HS-5 (cell line): ENCODE data around the gene OR10H4.
"Not testable (repeated sequence)": the region's sequence is repeated elsewhere in the genome, so short reads cannot be mapped to it uniquely, and the experiment has no call there.

Source experiments
- DNase-seq: peaks from one replicate; pipeline ENCODE4 v3.0.0-alpha.2; 2012; ENCODE audit warnings: low read depth

The OR10H4 gene

DNA sequence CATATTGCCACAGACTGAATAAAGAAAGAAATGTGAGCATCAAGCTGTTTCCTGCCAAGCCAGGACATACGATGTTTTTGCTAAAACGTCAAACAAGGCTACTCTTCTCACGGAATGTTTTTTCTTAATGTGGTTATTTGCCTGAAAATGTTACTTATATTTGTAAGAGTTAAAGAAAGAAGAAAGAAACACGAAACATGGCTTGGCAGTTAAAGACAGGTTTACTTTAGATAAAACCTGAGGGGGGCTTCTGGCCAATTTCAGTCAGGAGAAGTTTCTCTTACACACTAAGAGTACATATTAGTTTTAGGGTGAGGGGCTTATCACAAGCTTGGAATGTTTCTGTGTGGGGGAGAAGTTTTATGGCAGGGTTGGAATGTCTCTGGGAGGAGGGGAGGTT lies 4.4 kb upstream of the OR10H4 start:
- no peak for DNase-seq

DNA sequence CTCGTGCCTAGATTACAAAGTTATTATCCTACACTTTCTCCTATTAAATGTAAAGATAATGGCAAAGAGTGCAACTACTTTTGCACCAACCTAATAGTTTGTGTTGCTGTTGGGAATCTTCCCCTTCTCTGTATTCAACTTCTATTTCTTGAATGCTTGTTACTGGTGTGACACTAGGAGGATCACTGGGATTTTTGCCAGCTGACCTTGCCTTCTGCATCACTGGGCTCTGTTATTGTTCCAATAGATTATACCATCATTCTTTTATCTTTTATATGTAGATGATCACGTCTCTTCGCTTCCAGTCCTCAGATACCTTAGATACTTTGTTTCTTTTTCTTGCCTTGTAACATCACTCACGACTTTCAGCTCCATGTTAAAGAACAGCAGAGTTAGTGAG lies 3.5 kb upstream of the OR10H4 start:
- no peak for DNase-seq

DNA sequence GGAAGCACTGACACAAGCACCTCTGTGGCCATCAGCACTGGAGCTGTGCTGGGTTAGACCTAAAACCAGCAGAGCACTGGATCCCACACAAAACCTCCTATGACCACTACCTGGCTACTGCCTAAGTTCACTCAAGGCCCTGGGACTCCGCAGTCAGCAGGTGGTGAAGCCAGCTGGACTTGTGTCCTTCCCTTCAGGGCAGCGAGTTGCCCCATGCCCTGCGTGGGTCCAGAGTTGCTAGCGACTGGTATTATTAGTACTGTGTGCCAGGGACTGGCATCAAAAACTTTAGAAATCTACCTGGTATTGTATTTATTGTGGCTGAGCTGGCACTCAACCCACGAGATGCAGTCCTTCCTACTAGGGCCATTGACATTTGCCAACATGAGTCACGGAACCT lies 6.0 kb downstream of the OR10H4 start:
- DNase-seq: no peak

DNA sequence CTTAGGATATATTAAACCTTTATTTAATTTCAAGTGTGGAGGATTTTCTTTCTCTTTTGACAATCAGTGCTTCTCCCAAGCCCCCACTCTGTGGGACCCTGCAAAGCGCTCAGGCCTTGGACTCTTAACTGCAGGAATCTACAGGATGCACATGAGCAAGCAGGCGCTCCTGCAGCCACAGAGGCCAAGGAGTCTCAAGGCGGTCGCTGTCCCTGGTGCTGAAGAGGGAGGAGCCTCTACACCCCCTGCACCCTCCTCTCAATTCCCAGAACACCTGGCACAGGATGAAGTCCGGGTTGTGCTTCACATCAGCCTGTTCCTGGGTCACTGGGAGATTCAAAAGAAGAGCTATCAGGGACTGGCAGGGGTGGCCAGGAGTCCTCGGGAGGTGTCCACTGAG lies 13.5 kb downstream of the OR10H4 start:
- no peak for DNase-seq

DNA sequence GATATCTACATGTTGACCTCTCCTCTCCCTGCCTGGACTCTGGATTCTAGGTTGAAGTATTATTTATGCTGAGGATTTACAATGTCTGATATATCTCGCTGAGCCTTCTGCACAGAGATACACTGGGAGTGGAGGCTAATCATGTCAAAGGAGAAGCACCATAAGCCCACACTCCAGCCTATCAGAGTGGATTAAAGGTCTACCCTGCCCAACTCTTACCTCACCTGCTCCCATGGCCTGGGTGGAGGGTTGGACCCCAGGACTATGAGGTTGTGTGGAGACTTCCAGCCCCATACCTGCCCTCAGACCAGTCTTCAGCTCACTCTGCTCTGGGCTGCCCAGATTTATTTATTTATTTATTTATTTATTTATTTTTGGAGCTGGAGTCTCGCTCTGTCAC lies 15.4 kb downstream of the OR10H4 start:
- no peak for DNase-seq

DNA sequence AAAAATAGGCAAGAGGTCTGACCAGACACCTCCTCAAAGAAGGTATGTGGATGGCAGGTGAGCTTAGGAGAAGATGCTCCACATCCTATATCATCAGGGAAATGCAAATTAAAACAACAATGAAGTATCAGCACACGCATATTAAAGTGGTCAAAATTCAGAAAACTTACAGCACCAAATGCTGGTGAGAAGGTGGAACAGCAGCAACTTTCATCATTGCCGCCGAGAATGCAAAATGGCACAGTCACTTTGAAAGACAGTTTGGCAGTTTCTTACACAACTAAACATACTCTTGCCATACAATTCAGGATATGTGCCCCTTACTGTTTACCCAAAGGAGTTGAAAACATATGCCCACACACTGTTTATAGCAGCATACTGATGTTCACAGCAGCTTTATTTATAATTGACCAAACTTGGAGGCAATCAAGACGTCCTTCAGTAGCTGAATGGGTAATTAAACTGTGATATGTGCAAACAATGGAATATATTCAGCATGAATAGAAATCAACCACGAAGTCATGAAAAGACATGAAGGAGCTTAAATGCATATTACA lies 22.5 kb downstream of the OR10H4 start:
- no peak for DNase-seq

DNA sequence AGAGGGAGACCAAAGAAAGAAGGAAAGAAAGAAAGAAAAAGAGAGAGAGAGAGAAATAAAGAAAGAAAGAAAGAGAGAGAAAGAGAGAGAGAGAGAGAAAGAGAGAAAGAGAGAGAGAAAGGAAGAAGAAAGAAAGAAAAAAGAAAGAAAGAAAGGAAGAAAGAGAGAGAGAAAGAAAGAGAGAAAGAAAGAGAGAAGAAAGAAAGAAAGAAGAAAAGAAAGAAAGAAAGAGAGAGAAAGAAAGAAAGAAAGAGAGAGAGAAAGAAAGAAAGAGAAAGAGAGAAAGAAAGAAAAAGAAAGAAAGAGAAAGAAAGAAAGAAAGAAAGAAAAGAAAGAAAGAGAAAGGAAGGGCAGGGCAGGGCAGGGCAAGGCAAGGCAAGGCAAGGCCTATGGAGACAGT lies 23.2 kb downstream of the OR10H4 start:
- not testable (repeated sequence) for DNase-seq

DNA sequence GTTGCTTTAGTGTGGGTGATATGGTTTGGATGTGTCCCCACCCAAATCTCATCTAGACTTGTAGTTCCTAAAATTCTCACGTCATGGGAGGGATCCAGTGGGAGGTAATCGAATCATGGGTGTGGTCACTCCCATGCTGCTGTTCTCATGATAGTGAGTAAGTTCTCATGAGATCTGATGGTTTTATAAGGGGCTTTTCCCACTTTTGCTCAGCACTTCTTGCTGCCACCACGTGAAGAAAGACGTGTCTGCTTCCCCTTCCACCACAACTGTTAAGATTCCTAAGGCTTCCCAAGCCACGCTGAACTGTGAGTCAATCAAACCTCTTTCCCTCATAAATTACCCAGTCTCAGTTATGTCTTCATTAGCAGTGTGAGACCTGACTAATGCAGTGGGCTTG lies 26.0 kb downstream of the OR10H4 start:
- DNase-seq: no peak

DNA sequence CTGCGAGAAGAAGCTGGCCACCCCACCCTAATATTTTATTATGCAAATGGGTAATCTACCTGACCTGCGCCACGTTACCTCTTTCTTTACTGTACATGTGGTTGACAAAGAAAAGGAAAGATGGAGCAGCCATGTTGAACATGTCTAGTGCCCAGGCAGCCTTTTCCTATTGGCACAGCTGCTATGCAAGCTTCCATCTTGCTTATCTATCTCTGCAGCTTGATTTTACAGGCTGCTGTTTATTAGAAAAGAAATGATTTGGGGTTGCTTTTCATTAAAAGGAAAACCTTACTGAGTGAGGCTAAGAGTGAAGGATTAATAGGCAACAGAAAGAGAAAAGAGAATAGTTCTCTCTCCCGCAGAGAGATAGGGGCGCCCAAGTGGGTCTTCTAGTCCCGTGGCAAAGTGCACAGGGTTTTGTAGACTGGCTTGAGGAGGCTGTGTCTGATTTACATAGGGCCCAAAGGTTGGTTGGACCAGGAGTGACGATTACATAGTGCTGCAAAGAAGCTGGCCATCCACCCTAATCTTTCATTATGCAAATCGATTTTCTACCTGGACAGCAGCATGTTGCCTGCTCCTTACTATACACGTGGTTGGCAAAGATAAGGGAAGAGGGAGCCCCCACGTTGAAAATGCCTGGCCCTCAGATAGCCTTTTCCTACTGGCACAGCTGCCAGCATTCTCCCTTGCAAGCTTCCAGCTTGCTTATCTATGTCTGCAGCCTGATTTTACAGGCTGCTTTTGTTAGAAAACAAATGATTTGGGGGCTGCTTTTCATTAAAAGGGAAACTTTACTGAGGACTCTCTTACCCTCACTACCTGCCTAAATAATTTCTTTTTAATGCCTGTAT lies 28.3 kb downstream of the OR10H4 start:
- DNase-seq: no peak

DNA sequence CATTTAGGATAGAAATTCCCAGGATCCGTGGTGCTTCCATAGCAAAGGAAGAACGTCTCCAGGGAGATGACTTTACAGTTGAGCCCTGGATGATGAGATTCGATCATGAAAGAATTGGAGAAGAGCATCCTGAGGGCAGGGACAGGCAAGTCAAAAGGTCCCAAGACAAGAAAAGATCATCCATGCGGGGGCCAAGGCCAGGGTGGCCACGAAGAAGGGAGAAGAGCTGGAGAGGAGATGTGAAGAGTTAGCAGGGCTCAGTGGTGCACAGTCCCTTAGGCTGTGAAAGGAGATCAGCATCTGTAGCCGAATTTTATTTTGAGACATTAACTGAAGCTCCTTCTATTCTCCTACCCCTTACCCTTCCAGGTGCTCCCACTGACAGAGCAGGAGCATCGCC lies 28.9 kb downstream of the OR10H4 start:
- DNase-seq: no peak

DNA sequence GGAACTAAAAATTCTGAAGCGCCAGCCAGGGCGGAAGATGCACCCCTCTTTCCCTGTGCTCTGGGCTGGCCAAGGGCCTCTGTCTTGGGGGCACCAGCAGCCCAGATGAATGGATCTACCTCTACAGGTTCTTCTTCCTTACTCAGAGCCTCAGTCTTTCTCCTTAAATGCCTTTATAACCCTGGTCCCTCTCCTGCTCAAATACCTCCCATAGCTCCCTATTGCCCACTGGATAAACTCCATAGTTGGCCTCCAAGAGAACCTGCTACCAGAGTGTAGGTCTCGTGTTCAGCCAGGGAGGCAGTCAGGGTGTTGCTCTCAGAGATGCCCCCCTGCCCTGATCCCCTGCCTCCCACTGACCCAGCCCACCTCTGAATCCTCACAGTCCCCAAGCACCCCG lies 30.5 kb downstream of the OR10H4 start:
- no peak for DNase-seq

DNA sequence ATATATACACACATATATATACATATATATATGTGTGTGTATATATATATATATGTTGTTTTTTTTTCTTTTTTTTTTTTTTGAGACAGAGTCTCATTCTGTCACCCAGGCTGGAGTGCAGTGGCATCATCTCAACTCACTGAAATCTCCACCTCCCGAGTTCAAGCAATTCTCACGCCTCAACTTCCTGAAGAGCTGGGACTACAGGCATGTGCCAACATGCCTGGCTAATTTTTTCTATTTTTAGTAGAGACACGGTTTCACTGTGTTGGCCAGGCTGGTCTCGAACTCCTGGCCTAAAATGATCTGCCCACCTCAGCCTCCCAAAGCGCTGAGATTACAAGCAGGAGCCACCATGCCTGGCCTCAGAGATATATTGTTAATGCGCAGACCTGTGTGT lies 37.0 kb downstream of the OR10H4 start:
- DNase-seq: not testable (repeated sequence)

DNA sequence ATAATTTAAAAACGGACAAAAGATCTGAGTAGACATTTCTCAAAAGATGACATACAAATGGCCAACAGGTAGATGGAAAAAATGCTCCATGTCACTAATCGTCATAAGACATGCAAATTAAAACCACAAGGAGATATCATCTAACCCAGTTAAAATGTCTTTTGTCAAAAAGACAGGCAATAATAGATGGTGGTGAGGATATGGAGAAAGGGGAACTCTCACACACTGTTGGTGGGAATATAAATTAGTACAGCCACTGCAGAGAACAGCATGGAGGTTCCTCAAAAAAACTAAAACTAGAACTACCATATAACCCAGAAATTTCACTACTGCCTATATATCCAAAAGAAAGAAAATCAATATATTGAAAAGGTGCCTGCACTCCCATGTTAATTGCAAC lies 37.9 kb downstream of the OR10H4 start:
- no peak for DNase-seq

DNA sequence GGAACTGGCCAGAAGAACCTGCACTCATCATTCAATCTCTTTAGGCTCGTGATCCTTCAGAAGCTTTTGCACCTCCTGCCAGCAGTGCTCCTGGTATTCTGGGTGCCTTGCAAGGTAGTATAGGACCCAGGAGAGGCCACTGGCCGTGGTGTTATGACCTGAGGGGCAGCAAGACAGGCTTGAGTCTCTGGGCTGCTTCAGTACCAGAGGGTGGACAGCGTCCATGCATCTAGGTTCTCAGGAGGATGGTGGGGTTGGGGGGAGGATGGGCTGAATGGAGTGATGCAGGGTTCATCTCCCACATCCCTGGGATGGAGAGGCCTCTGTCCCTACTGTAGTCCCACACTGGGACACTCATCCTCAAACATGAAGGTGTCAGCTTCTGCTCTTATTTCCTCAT lies 41.1 kb downstream of the OR10H4 start:
- no peak for DNase-seq

DNA sequence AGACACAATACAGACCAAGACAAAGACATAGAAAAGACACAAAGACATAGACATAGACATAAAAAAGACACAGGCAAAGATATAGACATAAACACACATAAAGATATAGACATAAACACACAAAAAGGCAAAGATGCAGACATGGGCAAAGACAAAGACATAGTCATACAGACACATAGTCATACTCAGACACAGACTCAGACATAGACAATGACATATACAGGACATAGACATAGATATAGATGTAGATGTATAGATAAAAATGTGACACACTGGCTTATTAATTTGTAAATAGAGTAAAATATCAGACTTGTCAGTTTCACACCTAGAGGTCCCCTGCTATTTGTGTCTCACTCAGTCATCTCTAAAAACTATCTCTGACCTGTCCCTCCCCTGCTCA lies 42.8 kb downstream of the OR10H4 start:
- DNase-seq: no peak

DNA sequence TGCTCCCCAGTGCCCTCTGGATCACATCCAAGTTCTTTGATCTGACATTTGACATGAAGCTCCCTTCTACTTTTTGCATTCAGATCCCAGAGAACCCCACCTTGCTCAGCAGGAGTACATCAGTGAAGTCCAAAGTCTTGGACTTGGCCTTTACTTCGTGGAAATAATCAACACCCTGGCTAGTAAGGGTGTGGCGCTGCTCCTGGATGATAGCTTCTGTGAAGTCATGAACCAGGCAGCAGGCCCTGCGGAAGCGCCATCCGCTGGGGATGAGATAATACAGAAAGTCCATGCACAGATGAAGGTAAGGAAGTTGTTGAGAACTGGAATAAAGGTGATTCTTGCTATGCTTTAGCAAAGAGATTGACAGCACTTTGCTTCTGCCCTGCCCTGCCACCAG lies 43.2 kb downstream of the OR10H4 start:
- DNase-seq: no peak

DNA sequence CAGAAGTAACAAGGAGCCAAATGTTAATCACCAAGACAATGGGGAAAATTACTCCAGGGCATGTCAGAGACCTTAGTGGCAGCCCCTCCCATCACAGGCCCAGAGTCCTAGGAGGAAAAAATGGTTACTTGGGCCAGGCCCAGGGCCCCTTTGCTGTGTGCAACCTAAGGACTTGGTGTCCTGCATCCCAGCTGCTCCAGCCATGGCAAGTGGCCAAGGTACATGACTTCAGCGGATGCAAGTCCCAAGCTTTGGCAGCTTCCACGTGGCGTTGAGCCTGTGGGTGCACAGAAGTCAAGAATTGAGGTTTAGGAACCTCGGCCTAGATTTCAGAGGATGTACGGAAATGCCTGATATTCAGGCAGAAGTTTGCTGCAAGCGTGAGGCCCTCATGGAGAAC lies 46.7 kb downstream of the OR10H4 start:
- no peak for DNase-seq

DNA sequence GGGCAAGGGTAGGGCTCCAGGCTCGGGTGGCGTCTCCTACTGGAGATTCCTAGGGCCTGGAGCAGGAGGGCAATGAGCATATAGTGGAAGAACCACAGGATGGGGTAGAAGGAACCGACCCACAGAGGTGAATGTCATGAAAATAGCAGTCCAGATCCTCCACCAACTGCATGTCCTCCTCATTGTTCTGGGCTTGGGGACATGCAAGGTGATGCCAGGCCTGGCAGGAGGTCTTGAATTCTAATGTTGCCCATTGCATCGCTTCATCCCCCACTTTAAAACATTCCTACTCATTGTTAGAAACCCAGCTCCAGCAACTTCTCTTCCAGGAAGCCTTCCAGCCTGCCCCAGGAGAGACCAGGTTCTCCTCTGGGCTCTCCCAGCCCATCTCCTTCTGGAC lies 49.4 kb downstream of the OR10H4 start:
- DNase-seq: no peak
